Measurements from ENCODE around the gene CRLF2.
A peak's percentile ranks its signal among the peaks of the same experiment; 100 is the strongest.
"Not testable (repeated sequence)": the region's sequence is repeated elsewhere in the genome, so short reads cannot be mapped to it uniquely, and the experiment has no call there.

Gene CRLF2

GRCh38 chrX:1212532-1212931 is at the start of gene CRLF2:
Gene CRLF2 (minus strand): TSS chrX:1212649. CDS start chrX:1212634, 15 bp downstream.
- DNase-seq, result peak; percentile 3

- not testable (repeated sequence) for DNase-seq
These were observed 49.3 kb upstream of the CRLF2 start for GRCh38 chrX:1261771-1262170.

- no peak for DNase-seq
These were observed 48.8 kb upstream of the CRLF2 start for GRCh38 chrX:1261285-1261684.

GRCh38 chrX:1252861-1253260 is 40.4 kb upstream of the CRLF2 start:
- DNase-seq, result no peak

GRCh38 chrX:1249101-1249887 is 36.8 kb upstream of the CRLF2 start:
- no peak for DNase-seq

- no peak for DNase-seq
These were observed 36.0 kb upstream of the CRLF2 start for GRCh38 chrX:1248331-1249061.

GRCh38 chrX:1246816-1247215 is 34.4 kb upstream of the CRLF2 start:
- DNase-seq, result peak; percentile 7

- no peak for DNase-seq
These were observed 32.0 kb upstream of the CRLF2 start for GRCh38 chrX:1244164-1245076.

- no peak for DNase-seq
These were observed 30.5 kb upstream of the CRLF2 start for GRCh38 chrX:1242891-1243402.

GRCh38 chrX:1240551-1240950 is 28.1 kb upstream of the CRLF2 start:
- DNase-seq, result not testable (repeated sequence)

GRCh38 chrX:1239681-1240142 is 27.3 kb upstream of the CRLF2 start:
- no peak for DNase-seq

- no peak for DNase-seq
These were observed 19.5 kb upstream of the CRLF2 start for GRCh38 chrX:1231850-1232465.

- DNase-seq, result not testable (repeated sequence)
These were observed 15.7 kb upstream of the CRLF2 start for GRCh38 chrX:1228101-1228500.

- no peak for DNase-seq
These were observed 13.8 kb upstream of the CRLF2 start for GRCh38 chrX:1226249-1226648.

- DNase-seq, result no peak
These were observed 12.5 kb upstream of the CRLF2 start for GRCh38 chrX:1224954-1225353.

GRCh38 chrX:1223242-1223600 is 10.8 kb upstream of the CRLF2 start:
- DNase-seq, result no peak

GRCh38 chrX:1222531-1223241 is 10.2 kb upstream of the CRLF2 start:
- peak; percentile 12 for DNase-seq

GRCh38 chrX:1221296-1221845 is 8.9 kb upstream of the CRLF2 start:
- no peak for DNase-seq

GRCh38 chrX:1218286-1218685 is 5.8 kb upstream of the CRLF2 start:
- no peak for DNase-seq

- DNase-seq, result no peak
These were observed 2.8 kb upstream of the CRLF2 start for GRCh38 chrX:1215123-1215823.

GRCh38 chrX:1213971-1214370 is 1.5 kb upstream of the CRLF2 start:
- DNase-seq, result no peak
